HUES48 (cell line): ENCODE data around the gene OLFML1.

Experiments used
- H3K27ac ChIP-seq: one replicate; pipeline ENCODE4 v1.7.0; 2013; ENCODE audit warnings: low read depth, low read length, inconsistent platforms
- H3K27me3 ChIP-seq: 2 replicates; pipeline ENCODE4 v1.6.1; 2013; ENCODE audit warnings: mild to moderate bottlenecking, low read length; ENCODE audit not compliant: control insufficient read depth, insufficient read depth
- H3K36me3 ChIP-seq: 2 replicates; pipeline ENCODE4 v1.6.1; 2013; ENCODE audit warnings: low read length; ENCODE audit not compliant: control insufficient read depth, insufficient read depth
- H3K4me1 ChIP-seq: 2 replicates; pipeline ENCODE4 v1.6.1; 2013; ENCODE audit warnings: mild to moderate bottlenecking, low read length; ENCODE audit not compliant: control insufficient read depth, insufficient read depth
- H3K4me3 ChIP-seq: 2 replicates; pipeline ENCODE4 v1.5.1; 2013; ENCODE audit warnings: mild to moderate bottlenecking, low read depth, low read length
- H3K9ac ChIP-seq: 2 replicates; pipeline ENCODE4 v1.6.1; 2013; ENCODE audit warnings: mild to moderate bottlenecking, low read depth, low read length, moderate library complexity
- H3K9me3 ChIP-seq: 2 replicates; pipeline ENCODE4 v1.6.1; 2013; ENCODE audit warnings: low read length; ENCODE audit not compliant: control insufficient read depth, insufficient read depth

The OLFML1 gene

GRCh38 chr11:7533199-7534041, 48.1 kb downstream of the OLFML1 start:
- Histone ChIP-seq H3K9me3 (no peaks in the 10 kb centered on the region), H3K36me3 (no peaks in the 10 kb centered on the region), H3K27me3 (no peaks in the 10 kb centered on the region), H3K4me1 (no peaks in the 10 kb centered on the region), H3K27ac (no peak overlapping the region), H3K9ac (no peak overlapping the region), H3K4me3 (no peak overlapping the region)

GRCh38 chr11:7534042-7534378, 48.7 kb downstream of the OLFML1 start:
- H3K4me3 ChIP-seq, result no peak overlapping the region
- H3K27ac ChIP-seq, result no peak overlapping the region
- no peak overlapping the region for H3K9ac ChIP-seq
- H3K36me3 ChIP-seq, result no peaks in the 10 kb centered on the region
- no peaks in the 10 kb centered on the region for H3K9me3 ChIP-seq
- H3K4me1 ChIP-seq, result no peaks in the 10 kb centered on the region
- no peaks in the 10 kb centered on the region for H3K27me3 ChIP-seq

- Histone ChIP-seq H3K4me1 (no peaks in the 10 kb centered on the region), H3K27me3 (no peaks in the 10 kb centered on the region), H3K27ac (no peak overlapping the region), H3K36me3 (no peaks in the 10 kb centered on the region), H3K9ac (no peak overlapping the region), H3K4me3 (no peak overlapping the region), H3K9me3 (no peaks in the 10 kb centered on the region)
Observed at GRCh38 chr11:7536100-7536499, 50.8 kb downstream of the OLFML1 start.

GRCh38 chr11:7537265-7537664, 52.0 kb downstream of the OLFML1 start:
- no peaks in the 10 kb centered on the region for H3K9me3 ChIP-seq
- H3K27ac ChIP-seq, result no peak overlapping the region
- no peaks in the 10 kb centered on the region for H3K36me3 ChIP-seq
- no peak overlapping the region for H3K4me3 ChIP-seq
- no peak overlapping the region for H3K9ac ChIP-seq
- no peaks in the 10 kb centered on the region for H3K27me3 ChIP-seq
- no peaks in the 10 kb centered on the region for H3K4me1 ChIP-seq

- Histone ChIP-seq H3K9ac (no peak overlapping the region), H3K27ac (no peak overlapping the region), H3K9me3 (no peaks in the 10 kb centered on the region), H3K4me3 (no peak overlapping the region), H3K36me3 (no peaks in the 10 kb centered on the region), H3K4me1 (no peaks in the 10 kb centered on the region), H3K27me3 (no peaks in the 10 kb centered on the region)
Observed at GRCh38 chr11:7538031-7538430, 52.7 kb downstream of the OLFML1 start.

- H3K27me3 ChIP-seq, result no peaks in the 10 kb centered on the region
- H3K27ac ChIP-seq, result no peak overlapping the region
- no peaks in the 10 kb centered on the region for H3K4me1 ChIP-seq
- H3K36me3 ChIP-seq, result no peaks in the 10 kb centered on the region
- H3K9me3 ChIP-seq, result no peaks in the 10 kb centered on the region
- no peak overlapping the region for H3K4me3 ChIP-seq
- no peak overlapping the region for H3K9ac ChIP-seq
Observed at GRCh38 chr11:7538466-7539454, 53.5 kb downstream of the OLFML1 start.

- Histone ChIP-seq H3K36me3 (no peaks in the 10 kb centered on the region), H3K9me3 (no peaks in the 10 kb centered on the region), H3K27me3 (no peaks in the 10 kb centered on the region), H3K4me1 (peaks cover 6% of the 10 kb centered on the region), H3K4me3 (no peak overlapping the region), H3K9ac (no peak overlapping the region), H3K27ac (no peak overlapping the region)
Observed at GRCh38 chr11:7540830-7541555, 55.7 kb downstream of the OLFML1 start.

- Histone ChIP-seq H3K9ac (no peak overlapping the region), H3K36me3 (no peaks in the 10 kb centered on the region), H3K9me3 (no peaks in the 10 kb centered on the region), H3K27ac (no peak overlapping the region), H3K4me3 (no peak overlapping the region), H3K4me1 (peaks cover 7% of the 10 kb centered on the region), H3K27me3 (no peaks in the 10 kb centered on the region)
Observed at GRCh38 chr11:7543302-7543701, 58.0 kb downstream of the OLFML1 start.

GRCh38 chr11:7544021-7544420, 58.7 kb downstream of the OLFML1 start:
- H3K36me3 ChIP-seq, result no peaks in the 10 kb centered on the region
- no peak overlapping the region for H3K4me3 ChIP-seq
- H3K9ac ChIP-seq, result no peak overlapping the region
- peaks cover 12% of the 10 kb centered on the region for H3K4me1 ChIP-seq
- no peaks in the 10 kb centered on the region for H3K9me3 ChIP-seq
- no peak overlapping the region for H3K27ac ChIP-seq
- H3K27me3 ChIP-seq, result no peaks in the 10 kb centered on the region

GRCh38 chr11:7545611-7546010, 60.3 kb downstream of the OLFML1 start:
- no peaks in the 10 kb centered on the region for H3K27me3 ChIP-seq
- no peaks in the 10 kb centered on the region; the same call in 1 of the 2 replicates for H3K36me3 ChIP-seq
- H3K4me1 ChIP-seq, result peaks cover 12% of the 10 kb centered on the region
- H3K9me3 ChIP-seq, result no peaks in the 10 kb centered on the region
- no peak overlapping the region for H3K9ac ChIP-seq
- H3K27ac ChIP-seq, result no peak overlapping the region
- H3K4me3 ChIP-seq, result no peak overlapping the region
